GM21447 (cell line): Measurements from ENCODE around the gene KLHL18.
A peak's percentile ranks its signal among the peaks of the same experiment; 100 is the strongest.
"Not testable (repeated sequence)": the region's sequence is repeated elsewhere in the genome, so short reads cannot be mapped to it uniquely, and the experiment has no call there.

Experiments
- ATAC-seq: cut with Tn5 transposase; IDR thresholded peaks from one replicate; pipeline ENCODE4 v1.9.1; 2021; ENCODE audit not compliant: unreplicated experiment

Gene KLHL18

GRCh38 chr3:47313341-47314055, 30.8 kb downstream of the KLHL18 start:
- ATAC-seq: no peak

- no peak for ATAC-seq
Observed at GRCh38 chr3:47314056-47314764, 31.5 kb downstream of the KLHL18 start.

- ATAC-seq: no peak
Observed at GRCh38 chr3:47315069-47315647, 32.4 kb downstream of the KLHL18 start.

GRCh38 chr3:47316151-47316550, 33.4 kb downstream of the KLHL18 start:
- ATAC-seq: not testable (repeated sequence)

- ATAC-seq: no peak
Observed at GRCh38 chr3:47318916-47319315, 36.2 kb downstream of the KLHL18 start.

- ATAC-seq: no peak
Observed at GRCh38 chr3:47319956-47320355, 37.2 kb downstream of the KLHL18 start.

GRCh38 chr3:47323431-47324277, 40.9 kb downstream of the KLHL18 start:
- no peak for ATAC-seq

GRCh38 chr3:47324278-47324865, 41.6 kb downstream of the KLHL18 start:
- no peak for ATAC-seq

- no peak for ATAC-seq
Observed at GRCh38 chr3:47333907-47334306, 51.2 kb downstream of the KLHL18 start.

GRCh38 chr3:47337656-47338055, 54.9 kb downstream of the KLHL18 start:
- ATAC-seq: no peak

GRCh38 chr3:47339951-47340350, 57.2 kb downstream of the KLHL18 start:
- ATAC-seq: no peak

GRCh38 chr3:47340866-47341265, 58.1 kb downstream of the KLHL18 start:
- ATAC-seq: no peak

- ATAC-seq: no peak
Observed at GRCh38 chr3:47342151-47342550, 59.4 kb downstream of the KLHL18 start.

GRCh38 chr3:47342812-47343211, 60.1 kb downstream of the KLHL18 start:
- ATAC-seq: no peak

GRCh38 chr3:47343471-47343971, 60.8 kb downstream of the KLHL18 start:
- no peak for ATAC-seq

- ATAC-seq: no peak
Observed at GRCh38 chr3:47344971-47345370, 62.2 kb downstream of the KLHL18 start.

- ATAC-seq: peak; percentile 86
Observed at GRCh38 chr3:47347217-47347801, 64.6 kb downstream of the KLHL18 start.

GRCh38 chr3:47348411-47349154, 65.8 kb downstream of the KLHL18 start:
- no peak for ATAC-seq

GRCh38 chr3:47355010-47355409, 72.3 kb downstream of the KLHL18 start:
- no peak for ATAC-seq

GRCh38 chr3:47356201-47356600, 73.5 kb downstream of the KLHL18 start:
- no peak for ATAC-seq
